ENCODE data around the gene FOXJ1. TPM values are rescaled to one million over a fixed set of nuclear protein-coding genes. Genes with fewer than 3 reads are reported as not detected.

The FOXJ1 gene
- total RNA-seq, 1 donor from 2014 or later: not detected

DNA sequence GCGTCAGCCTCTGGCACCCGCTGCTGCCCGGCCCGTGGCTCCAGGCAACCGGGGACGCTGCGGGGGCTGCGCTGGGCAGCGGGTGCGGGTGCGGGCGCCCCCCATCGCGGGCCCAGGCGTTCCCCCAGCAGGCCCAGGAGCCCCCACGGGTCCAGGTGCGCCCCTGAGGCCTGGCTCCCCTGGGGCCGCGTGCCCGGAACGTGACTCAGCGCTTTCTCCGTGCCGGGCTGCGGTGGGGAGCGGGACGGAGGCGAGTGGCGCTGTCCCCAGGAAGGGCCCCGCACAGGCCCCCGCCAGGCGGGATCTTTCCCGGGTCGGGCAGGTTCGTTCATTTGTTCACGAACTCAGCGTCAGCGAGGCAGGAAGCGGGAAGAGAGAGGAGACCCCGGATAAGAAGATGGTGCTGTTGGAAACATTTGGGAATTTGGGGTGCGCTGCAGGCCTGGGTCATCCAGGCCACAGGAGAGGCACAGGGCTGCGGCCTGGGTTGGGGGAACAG lies 19.1 kb downstream of the FOXJ1 start:
- H3K27me3 ChIP-seq: no peaks in the 10 kb centered on the region
- intact Hi-C loops (cut with DNase I): loop anchor here (1.0 to 5.0 kb wide), 4 partner anchors 25 to 175 kb away; no protein-coding TSS in a partner anchor
- peak overlapping the region; percentile 52 to 73 for H3K4me3 ChIP-seq
- peaks cover 7% of the 10 kb centered on the region in 2 donors for H3K4me1 ChIP-seq
- no peak overlapping the region for H3K27ac ChIP-seq
- no peaks in the 10 kb centered on the region for H3K36me3 ChIP-seq
- TF ChIP-seq, protein P1, sequence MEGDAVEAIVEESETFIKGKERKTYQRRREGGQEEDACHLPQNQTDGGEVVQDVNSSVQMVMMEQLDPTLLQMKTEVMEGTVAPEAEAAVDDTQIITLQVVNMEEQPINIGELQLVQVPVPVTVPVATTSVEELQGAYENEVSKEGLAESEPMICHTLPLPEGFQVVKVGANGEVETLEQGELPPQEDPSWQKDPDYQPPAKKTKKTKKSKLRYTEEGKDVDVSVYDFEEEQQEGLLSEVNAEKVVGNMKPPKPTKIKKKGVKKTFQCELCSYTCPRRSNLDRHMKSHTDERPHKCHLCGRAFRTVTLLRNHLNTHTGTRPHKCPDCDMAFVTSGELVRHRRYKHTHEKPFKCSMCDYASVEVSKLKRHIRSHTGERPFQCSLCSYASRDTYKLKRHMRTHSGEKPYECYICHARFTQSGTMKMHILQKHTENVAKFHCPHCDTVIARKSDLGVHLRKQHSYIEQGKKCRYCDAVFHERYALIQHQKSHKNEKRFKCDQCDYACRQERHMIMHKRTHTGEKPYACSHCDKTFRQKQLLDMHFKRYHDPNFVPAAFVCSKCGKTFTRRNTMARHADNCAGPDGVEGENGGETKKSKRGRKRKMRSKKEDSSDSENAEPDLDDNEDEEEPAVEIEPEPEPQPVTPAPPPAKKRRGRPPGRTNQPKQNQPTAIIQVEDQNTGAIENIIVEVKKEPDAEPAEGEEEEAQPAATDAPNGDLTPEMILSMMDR (IDR thresholded peaks at IDR 0.05): no peak
- H3K9me3 ChIP-seq: no peaks in the 10 kb centered on the region
- DNase-seq (ENCODE audit: low spot score in 2 of 2): no peak

DNA sequence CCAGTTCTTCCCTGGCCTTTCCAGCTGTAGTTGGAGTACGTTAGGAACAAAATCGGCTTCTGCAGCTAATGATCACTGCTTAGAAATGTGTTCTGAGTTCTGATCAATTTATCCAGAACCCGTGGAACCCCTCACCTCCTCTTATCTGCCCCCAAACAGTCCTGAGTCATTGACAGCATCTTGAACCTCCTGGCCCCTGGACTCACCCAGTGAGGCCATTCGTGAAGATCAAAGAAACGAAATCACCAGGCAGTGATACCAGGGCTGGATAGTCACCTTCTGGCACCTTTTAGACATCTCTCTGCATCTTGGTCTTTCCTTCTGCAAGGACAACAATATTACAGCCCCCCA lies 20.4 kb downstream of the FOXJ1 start:
- H3K27ac ChIP-seq: no peak overlapping the region
- no peaks in the 10 kb centered on the region for H3K36me3 ChIP-seq
- intact Hi-C loops (cut with DNase I): loop anchor here (1.0 to 5.0 kb wide), 4 partner anchors 26 to 177 kb away; no protein-coding TSS in a partner anchor
- no peak overlapping the region for H3K4me3 ChIP-seq
- peaks cover 7% of the 10 kb centered on the region in 2 donors for H3K4me1 ChIP-seq
- TF ChIP-seq, protein P1 (IDR thresholded peaks at IDR 0.05): no peak
- no peaks in the 10 kb centered on the region for H3K9me3 ChIP-seq
- H3K27me3 ChIP-seq: no peaks in the 10 kb centered on the region
- DNase-seq (ENCODE audit: low spot score in 2 of 2): no peak

DNA sequence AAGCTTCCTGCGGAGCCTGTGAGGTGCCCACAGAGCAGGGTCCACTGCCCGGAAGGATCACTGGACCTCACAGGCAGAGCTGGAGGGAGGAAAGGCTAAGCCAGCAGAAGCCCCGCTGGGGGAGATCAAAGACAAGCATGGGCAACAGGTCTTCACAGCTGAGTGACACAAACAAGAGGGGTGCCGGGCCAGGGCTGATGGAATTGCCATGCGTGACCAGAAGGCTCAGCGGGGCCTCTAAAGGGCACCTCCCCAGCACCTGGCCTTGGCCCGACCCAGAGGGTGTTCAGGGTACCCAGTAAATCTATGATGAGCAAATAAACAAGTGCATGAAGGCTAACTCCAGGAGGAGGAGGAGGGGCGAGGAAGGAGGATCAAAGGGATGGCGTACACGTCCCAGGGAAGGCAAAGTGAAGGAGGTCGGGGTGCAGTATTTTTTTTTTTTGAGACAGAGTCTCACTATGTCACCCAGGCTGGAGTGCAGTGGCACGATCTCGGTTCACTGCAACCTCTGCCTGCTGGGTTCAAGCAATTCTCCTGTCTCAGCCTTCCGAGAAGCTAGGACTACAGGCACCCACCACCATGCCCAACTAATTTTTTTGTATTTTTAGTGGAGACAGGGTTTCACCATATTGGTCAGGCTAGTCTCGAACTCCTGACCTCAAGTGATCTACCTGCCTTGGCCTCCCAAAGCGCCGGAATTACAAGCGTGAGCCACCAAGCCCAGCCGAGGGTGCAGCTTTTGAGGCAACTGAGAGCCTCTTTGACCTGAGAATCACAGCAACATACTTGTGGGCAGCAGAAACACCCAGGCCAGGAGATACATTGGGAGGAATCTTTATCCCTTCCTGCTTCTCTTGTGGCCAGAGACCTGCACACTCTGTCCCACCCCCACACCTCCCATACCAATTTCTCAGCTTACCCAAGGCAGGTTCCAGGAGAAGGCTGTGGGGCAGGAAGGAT lies 21.4 kb downstream of the FOXJ1 start:
- H3K27me3 ChIP-seq: no peaks in the 10 kb centered on the region
- no peak for DNase-seq (ENCODE audit: low spot score in 2 of 2)
- peaks cover 7% of the 10 kb centered on the region in 2 donors for H3K4me1 ChIP-seq
- H3K36me3 ChIP-seq: no peaks in the 10 kb centered on the region
- no peaks in the 10 kb centered on the region for H3K9me3 ChIP-seq
- TF ChIP-seq, protein P1 (IDR thresholded peaks at IDR 0.05): no peak
- intact Hi-C loops (cut with DNase I): loop anchor here (2.0 to 5.0 kb wide), 2 partner anchors 27 to 178 kb away; no protein-coding TSS in a partner anchor
- no peak overlapping the region for H3K4me3 ChIP-seq
- H3K27ac ChIP-seq: no peak overlapping the region

DNA sequence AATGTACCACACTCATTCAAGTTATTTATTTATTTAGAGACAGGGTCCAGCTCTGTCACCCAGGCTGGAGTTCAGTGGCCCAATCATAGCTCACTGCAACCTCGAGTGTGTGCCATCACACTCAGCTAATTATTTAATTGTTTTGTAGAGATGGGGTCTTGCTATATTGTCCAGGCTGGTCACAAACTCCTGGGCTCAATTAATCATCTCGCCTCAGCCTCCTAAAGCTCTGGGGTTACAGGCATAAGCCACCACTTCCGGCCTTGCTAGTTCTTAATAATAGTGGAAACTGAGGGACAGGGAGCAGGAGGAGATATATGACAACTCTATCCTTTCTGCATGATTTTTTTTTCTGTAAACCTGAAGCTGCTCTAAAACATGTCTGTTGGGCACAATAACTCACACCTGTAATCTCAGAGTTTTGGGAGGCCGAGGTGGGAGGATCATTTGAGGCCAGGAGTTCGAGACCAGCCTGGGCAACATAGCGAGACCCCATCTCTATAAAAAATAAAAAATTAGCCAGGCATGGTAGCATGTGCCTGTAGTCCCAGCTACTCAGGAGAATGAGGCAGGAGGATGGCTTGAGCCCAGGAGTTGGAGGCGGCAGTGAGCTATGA lies 25.8 kb downstream of the FOXJ1 start:
- TF ChIP-seq, protein P1 (IDR thresholded peaks at IDR 0.05): no peak
- no peaks in the 10 kb centered on the region for H3K27me3 ChIP-seq
- intact Hi-C loops (cut with DNase I): no loop called here
- H3K4me1 ChIP-seq: no peaks in the 10 kb centered on the region
- H3K27ac ChIP-seq: no peak overlapping the region
- H3K9me3 ChIP-seq: no peaks in the 10 kb centered on the region
- DNase-seq (ENCODE audit: low spot score in 2 of 2): no peak
- no peak overlapping the region for H3K4me3 ChIP-seq
- no peaks in the 10 kb centered on the region for H3K36me3 ChIP-seq

DNA sequence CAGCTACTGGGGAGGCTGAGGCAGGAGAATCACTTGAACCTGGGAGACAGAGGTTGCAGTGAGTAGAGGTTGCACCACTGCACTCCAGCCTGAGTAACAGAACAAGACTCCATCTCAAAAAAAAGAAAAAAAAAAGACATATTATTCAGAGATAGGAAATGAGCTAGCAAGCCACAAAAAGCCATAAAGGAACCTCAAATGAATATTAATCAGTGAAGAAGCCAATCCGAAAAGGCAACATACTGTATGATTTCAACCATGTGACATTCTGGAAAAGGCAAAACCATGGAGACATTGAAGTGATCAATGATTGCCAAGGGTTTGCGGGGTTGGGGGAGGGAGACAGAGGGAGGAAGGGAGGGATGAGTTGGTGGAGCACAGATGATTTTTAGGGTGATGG lies 29.1 kb downstream of the FOXJ1 start:
- no peaks in the 10 kb centered on the region for H3K36me3 ChIP-seq
- no peaks in the 10 kb centered on the region for H3K27me3 ChIP-seq
- no peaks in the 10 kb centered on the region for H3K9me3 ChIP-seq
- H3K4me3 ChIP-seq: no peak overlapping the region
- no peak for DNase-seq (ENCODE audit: low spot score in 2 of 2)
- intact Hi-C loops (cut with DNase I): no loop called here
- no peaks in the 10 kb centered on the region for H3K4me1 ChIP-seq
- H3K27ac ChIP-seq: no peak overlapping the region
- TF ChIP-seq, protein P1 (IDR thresholded peaks at IDR 0.05): no peak

All from ascending aorta (tissue), 2 donors.